Measurements from ENCODE around the gene SH3BP5L.
A peak's percentile ranks its signal among the peaks of the same experiment; 100 is the strongest.

SH3BP5L gene

DNA sequence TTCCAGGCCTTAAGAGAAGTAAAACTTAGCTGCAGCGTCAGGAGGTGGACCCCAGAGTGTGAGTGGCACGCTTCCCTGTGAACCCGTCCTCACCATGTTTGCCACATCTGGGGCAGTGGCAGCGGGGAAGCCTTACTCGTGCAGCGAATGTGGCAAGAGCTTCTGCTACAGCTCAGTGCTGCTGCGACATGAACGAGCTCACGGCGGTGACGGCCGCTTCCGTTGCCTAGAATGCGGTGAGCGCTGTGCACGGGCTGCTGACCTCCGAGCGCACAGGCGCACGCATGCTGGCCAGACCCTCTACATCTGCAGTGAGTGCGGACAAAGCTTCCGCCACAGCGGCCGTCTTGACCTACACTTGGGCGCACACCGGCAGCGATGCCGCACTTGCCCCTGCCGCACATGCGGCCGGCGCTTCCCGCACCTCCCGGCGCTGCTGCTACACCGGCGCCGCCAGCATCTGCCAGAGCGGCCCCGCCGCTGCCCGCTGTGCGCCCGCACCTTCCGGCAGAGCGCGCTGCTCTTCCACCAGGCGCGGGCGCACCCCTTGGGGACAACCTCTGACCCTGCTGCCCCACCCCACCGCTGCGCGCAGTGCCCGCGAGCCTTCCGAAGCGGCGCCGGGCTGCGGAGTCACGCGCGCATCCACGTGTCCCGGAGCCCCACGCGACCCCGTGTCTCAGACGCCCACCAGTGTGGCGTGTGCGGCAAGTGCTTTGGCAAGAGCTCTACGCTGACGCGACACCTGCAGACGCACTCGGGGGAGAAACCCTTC lies 21.7 kb upstream of the SH3BP5L start:
- Histone ChIP-seq H3K4me3 (no peak overlapping the region), H3K4me1 (no peaks in the 10 kb centered on the region), H3K9me3 (no peaks in the 10 kb centered on the region), H3K36me3 (replicated peaks) (peaks cover 61% of the 10 kb centered on the region), H3K27me3 (ENCODE audit: low read depth) (no peaks in the 10 kb centered on the region)
- in situ Hi-C loops (cut with MboI; ENCODE audit: low sequenced_read_pairs) = no loop called here
- DNase-seq (ENCODE audit: low spot score in 2 of 2) = no peak

DNA sequence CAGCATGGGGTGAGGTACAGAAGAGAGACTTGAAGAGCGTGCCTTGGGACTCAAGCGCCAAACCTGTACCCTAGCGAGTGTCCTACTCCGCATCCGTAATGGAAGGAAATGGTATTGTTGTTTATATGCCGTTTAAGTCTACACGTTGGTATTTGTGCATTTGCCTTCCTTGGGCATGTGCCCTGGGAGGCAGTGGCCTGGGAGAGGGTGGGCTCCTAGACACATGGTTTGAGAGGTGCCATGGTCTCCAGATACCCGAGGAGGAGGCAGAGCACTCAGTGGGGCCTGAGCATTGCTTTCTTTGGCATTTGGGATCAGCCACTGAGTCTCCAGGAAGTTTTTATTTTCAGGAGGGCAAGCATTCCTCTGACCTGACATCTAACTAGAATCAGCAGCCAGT lies 18.8 kb upstream of the SH3BP5L start:
- no peak for DNase-seq (ENCODE audit: low spot score in 2 of 2)
- no peak overlapping the region for H3K4me3 ChIP-seq
- in situ Hi-C loops (cut with MboI; ENCODE audit: low sequenced_read_pairs) = no loop called here
- peaks cover 42% of the 10 kb centered on the region for H3K36me3 ChIP-seq (replicated peaks)
- no peaks in the 10 kb centered on the region for H3K27me3 ChIP-seq (ENCODE audit: low read depth)
- H3K4me1 ChIP-seq = no peaks in the 10 kb centered on the region
- H3K9me3 ChIP-seq = no peaks in the 10 kb centered on the region

DNA sequence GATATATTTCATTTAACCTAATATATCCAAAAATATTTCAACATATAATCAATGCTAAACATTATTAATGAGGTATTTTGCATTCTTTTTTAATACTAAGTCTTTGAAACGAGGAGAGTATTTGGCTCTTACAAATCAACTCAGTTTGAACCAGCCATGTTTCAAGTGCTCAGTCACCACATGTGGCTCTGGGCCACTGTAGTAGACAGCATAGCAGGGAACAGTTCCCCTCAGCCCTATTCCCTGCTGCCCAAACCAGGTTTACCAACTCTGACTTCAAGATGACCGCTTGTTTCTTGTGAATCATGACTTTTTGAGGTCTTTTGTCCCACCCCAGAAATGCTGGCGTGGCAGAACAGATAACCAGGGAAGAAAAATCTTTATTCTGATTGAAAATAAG lies 18.0 kb upstream of the SH3BP5L start:
- no peaks in the 10 kb centered on the region for H3K27me3 ChIP-seq (ENCODE audit: low read depth)
- DNase-seq (ENCODE audit: low spot score in 2 of 2) = no peak
- H3K4me1 ChIP-seq = no peaks in the 10 kb centered on the region
- in situ Hi-C loops (cut with MboI; ENCODE audit: low sequenced_read_pairs) = no loop called here
- H3K9me3 ChIP-seq = no peaks in the 10 kb centered on the region
- no peak overlapping the region for H3K4me3 ChIP-seq
- peaks cover 33% of the 10 kb centered on the region for H3K36me3 ChIP-seq (replicated peaks)

DNA sequence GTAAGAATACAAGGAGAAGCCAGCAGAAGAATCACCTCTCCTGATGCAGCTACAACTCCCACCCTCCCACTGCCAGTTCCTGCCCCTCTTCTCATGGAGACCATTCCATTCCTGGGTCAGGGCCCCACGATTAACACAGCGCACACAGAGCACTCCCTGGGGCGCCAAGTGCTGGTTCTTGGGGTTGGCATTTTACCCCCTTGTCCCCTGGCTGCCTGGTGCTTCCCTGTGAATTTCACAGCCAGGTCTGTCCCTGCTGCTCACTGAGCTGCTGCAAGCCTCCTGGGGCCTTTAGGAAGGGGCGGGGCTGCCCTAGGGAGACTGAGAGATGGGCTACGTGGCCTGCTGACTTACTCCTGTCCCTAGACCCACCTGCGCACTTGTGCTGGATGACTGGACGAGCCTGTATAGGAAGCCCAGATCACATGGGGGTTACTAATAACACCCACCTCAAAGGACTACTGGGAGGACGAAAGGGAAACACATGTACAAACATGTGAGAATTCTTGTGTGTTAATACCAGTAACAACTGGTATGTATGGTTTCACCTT lies 17.1 kb upstream of the SH3BP5L start:
- H3K4me1 ChIP-seq = no peaks in the 10 kb centered on the region
- in situ Hi-C loops (cut with MboI; ENCODE audit: low sequenced_read_pairs) = no loop called here

DNA sequence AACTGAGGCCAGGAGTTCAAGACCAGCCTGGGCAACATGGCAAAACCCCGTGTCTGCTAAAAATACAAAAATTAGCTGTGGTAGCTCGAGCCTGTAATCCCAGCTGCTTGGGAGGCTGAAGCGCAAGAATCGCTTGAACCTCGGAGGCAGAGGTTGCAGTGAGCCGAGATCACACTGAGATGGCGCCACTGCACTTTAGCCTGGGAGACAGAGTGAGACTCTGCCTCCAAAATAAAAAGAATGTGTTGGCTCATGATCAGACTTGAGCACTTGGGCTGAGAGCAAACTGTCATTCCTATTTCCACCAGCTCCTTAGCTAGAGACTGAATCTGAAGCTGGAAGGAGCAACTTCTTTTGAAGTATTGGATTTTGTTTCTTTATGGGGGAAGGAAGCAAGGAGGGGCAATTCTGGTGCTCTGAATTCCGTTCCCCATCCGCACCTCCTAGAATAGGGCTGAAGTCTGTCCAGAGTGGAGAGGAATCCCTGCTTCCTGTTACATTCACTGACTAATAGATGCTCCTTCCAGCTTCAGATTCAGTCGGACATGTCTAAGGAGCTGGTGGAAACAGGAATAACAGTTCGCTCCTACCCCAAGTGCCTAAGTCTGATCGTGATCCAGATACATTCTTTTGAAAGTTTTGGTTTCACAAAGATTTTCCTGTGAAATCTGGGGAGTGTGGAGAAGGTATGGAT lies 16.1 kb upstream of the SH3BP5L start:
- Histone ChIP-seq H3K36me3 (replicated peaks) (peaks cover 20% of the 10 kb centered on the region), H3K27me3 (ENCODE audit: low read depth) (no peaks in the 10 kb centered on the region), H3K4me3 (no peak overlapping the region), H3K4me1 (no peaks in the 10 kb centered on the region), H3K9me3 (no peaks in the 10 kb centered on the region)
- in situ Hi-C loops (cut with MboI; ENCODE audit: low sequenced_read_pairs) = no loop called here
- peak; percentile 24 to 62 for DNase-seq (ENCODE audit: low spot score in 2 of 2)

More for the DNA sequence above, 17.1 kb upstream of the SH3BP5L start:
- H3K9me3 ChIP-seq = no peaks in the 10 kb centered on the region
- DNase-seq (ENCODE audit: low spot score in 2 of 2) = no peak
- H3K27me3 ChIP-seq (ENCODE audit: low read depth) = no peaks in the 10 kb centered on the region
- no peak overlapping the region for H3K4me3 ChIP-seq
- peaks cover 25% of the 10 kb centered on the region for H3K36me3 ChIP-seq (replicated peaks)

DNA sequence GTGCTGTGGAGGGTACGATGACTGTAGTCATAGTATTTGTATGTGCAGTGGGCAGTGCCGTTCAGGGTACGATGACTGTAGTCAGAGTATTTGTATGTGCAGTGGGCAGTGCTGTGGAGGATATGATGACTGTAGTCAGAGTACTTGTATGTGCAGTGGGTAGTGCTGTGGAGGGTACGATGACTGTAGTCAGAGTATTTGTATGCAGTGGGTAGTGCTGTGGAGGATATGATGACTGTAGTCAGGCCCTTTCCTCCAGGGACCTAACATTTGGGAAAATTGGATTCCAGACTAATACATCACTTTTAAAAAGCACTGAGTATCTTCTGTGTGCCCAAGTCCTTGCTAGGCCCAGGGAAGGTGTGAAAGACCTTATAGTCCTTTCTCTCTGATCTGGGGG lies 15.2 kb upstream of the SH3BP5L start:
- no peaks in the 10 kb centered on the region for H3K4me1 ChIP-seq
- no peaks in the 10 kb centered on the region for H3K27me3 ChIP-seq (ENCODE audit: low read depth)
- in situ Hi-C loops (cut with MboI; ENCODE audit: low sequenced_read_pairs) = no loop called here
- no peak for DNase-seq (ENCODE audit: low spot score in 2 of 2)
- H3K4me3 ChIP-seq = no peak overlapping the region
- H3K36me3 ChIP-seq (replicated peaks) = peaks cover 12% of the 10 kb centered on the region
- no peaks in the 10 kb centered on the region for H3K9me3 ChIP-seq

DNA sequence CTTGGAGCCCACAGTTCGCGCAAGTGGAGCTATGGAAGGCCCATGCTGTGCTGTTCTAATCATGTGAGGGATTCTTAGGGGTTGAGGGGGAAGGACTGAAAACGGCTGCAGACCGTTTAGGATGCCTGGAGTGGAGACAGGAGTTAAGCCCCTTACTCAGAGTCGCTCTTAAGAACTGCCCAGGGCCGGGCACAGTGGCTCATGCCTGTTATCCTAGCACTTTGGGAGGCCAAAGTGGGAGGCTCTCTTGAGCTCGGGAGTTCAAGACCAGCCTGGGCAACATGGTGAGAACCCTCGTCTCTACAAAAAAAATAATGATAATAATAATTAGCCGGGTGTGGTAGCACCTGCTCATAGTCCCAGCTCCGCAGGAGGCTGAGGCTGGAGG lies 13.4 kb upstream of the SH3BP5L start:
- H3K4me1 ChIP-seq = no peaks in the 10 kb centered on the region
- peaks cover 7% of the 10 kb centered on the region; the same call in 1 of the 2 replicates for H3K36me3 ChIP-seq (replicated peaks)
- 0 out of 2 replicates have a peak, but pooled peaks cover 3% of the 10 kb centered on the region for H3K27me3 ChIP-seq (ENCODE audit: low read depth)
- in situ Hi-C loops (cut with MboI; ENCODE audit: low sequenced_read_pairs) = no loop called here
- peak overlapping the region; percentile 68 for H3K4me3 ChIP-seq
- H3K9me3 ChIP-seq = no peaks in the 10 kb centered on the region
- DNase-seq (ENCODE audit: low spot score in 2 of 2) = no peak

DNA sequence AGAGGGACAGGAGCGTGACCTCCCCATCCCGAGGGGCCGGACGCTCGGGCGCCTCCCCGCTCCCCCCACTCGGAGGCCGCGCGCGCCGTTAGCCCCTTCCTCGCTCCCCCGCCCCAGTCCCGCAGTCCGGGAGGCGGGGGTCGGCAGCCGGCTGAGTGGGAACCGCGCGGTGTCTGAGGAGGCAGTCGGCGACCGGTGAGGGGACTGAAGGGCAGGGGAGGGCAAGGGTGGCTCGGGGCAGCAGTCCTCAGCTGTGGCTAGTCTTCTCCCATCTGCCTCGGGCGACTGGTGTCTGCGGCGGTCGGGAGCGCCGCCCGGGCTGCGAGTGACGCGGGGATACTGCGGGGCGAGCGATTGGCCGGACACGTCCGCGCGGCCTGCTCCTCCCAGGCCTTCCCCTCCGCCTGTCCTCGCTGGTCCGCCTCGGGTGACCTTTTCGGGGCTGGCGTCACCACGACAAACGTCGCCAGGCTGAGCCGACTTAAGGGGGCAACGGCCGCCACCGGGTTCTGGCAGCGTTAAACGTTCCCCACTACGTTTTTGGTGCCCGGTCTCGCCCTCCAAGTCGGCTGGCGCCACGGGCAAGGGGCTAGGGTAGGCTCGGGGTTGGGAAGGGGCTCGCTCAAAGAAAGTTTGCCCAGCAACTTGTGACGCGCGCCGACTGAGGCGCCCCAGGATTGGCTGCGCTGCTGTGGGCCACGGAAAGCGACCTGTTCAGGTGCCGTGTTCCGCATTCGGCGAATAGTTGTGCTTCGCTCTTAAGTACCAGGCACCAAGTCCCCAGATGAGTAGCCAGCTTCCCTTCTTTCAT lies 12.8 kb upstream of the SH3BP5L start:
- Histone ChIP-seq H3K9me3 (no peaks in the 10 kb centered on the region), H3K27me3 (ENCODE audit: low read depth) (peaks cover 8% of the 10 kb centered on the region; the same call in 1 of the 2 replicates), H3K36me3 (replicated peaks) (peaks cover 7% of the 10 kb centered on the region; the same call in 1 of the 2 replicates), H3K4me1 (no peaks in the 10 kb centered on the region), H3K4me3 (peak overlapping the region; percentile 68)
- in situ Hi-C loops (cut with MboI; ENCODE audit: low sequenced_read_pairs) = no loop called here
- peak; percentile 72 to 88 for DNase-seq (ENCODE audit: low spot score in 2 of 2)

DNA sequence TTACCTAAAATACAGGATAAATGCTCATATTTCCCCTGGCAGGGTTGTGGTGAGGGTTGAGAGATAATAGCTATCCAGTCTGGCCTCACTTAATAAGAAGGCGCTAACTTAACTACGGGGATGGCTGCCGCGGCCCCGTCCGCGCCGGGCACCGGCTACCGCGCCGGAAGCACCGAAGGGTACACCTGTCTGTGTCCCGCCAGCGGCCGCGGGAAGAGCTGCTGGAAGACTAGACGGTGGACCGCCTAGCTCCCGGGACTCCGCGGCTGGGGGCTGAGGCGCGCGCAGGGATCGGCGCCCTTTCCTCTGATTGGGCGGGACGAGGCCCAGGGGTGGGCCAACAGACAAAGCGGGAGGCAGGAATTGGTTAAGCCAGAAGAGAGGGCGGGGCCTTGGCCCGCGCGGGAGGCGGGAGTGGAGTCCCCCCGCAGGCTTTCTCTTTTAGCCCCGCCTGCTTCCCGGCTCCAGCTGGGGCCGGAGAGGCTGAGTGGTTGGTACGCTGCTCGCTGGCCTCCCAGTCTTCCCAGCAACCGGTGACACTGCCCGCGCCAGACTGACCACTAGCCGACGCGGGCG lies 12.2 kb upstream of the SH3BP5L start, which contains the start of gene ZNF672:
ZNF672 (plus strand) TSS at position 444 of the 576 bp plus-strand sequence. CDS start 9,051 bp downstream, outside the sequence.
- no peaks in the 10 kb centered on the region for H3K9me3 ChIP-seq
- peak; percentile 96 to 98 for DNase-seq (ENCODE audit: low spot score in 2 of 2)
- in situ Hi-C loops (cut with MboI; ENCODE audit: low sequenced_read_pairs) = no loop called here
- H3K27me3 ChIP-seq (ENCODE audit: low read depth) = peaks cover 9% of the 10 kb centered on the region; the same call in 1 of the 2 replicates
- no peaks in the 10 kb centered on the region for H3K4me1 ChIP-seq
- peak within 1 kb of the TSS; percentile 68 for H3K4me3 ChIP-seq
- H3K36me3 ChIP-seq (replicated peaks) = peaks cover 7% of the 10 kb centered on the region; the same call in 1 of the 2 replicates

DNA sequence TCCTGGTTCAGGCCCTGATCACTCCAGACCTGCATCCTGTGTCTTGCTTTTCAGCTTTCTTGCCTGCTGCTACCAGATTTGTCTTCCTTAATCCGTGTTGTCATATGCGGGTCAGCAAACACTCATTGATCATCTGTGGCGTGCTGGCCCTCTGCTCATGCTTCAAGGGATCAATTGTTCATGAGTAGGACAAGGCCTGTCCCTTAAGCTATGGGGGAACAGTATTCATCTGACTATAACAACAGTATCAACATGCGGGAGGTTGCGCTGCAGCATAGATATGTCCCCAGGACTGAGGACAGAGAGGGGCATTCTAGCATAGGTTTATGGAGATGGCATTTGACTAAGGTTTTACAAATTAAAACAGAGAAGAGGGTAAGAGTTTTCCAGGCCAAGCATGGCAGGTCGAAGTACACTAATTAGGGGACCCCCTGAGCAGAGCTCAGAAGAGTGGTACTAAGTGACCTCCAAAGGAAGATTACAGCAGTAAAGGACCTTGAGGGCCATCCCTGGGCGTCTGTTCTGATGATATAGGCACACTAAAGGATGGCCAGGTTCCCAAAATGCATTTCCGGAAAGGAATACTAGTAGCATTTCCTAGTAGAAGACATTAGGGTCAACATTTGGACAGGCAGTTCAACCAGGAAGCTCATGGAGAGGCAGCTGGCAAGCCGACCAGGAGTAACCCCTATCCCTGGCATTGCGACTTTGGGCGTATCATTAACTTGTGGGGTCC lies 11.5 kb upstream of the SH3BP5L start:
- Histone ChIP-seq H3K9me3 (no peaks in the 10 kb centered on the region), H3K4me1 (no peaks in the 10 kb centered on the region), H3K36me3 (replicated peaks) (peaks cover 2% of the 10 kb centered on the region; the same call in 1 of the 2 replicates), H3K27me3 (ENCODE audit: low read depth) (peaks cover 9% of the 10 kb centered on the region; the same call in 1 of the 2 replicates), H3K4me3 (peak overlapping the region; percentile 68)
- in situ Hi-C loops (cut with MboI; ENCODE audit: low sequenced_read_pairs) = no loop called here
- DNase-seq (ENCODE audit: low spot score in 2 of 2) = no peak

DNA sequence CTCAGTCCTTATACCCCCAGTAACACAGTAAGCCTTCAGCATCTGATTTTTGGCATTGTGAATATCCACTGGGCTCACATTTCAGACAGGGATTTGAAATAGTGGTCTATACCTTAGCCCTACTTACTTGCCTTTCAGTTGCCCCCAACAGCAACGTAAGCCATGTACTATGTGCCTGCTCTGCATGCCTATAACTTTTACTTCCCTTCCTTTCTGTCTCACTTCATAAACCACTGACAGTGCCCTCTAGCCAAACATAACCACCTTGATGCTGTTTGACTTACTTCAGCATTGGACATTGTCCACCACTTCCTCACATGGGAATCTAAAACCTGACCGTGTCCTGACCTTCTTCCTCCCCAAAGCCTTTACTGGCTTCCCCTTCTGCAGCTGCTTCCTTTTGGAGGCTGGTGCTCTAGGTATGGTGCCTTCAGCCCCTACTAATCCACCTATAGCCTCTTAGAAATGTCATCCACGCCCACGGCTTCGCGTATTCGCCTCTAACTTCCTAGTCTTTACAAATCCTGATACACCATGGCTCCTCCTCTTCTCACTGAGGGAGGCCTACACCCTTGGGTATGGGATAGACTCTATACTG lies 8.7 kb upstream of the SH3BP5L start:
- Histone ChIP-seq H3K4me3 (no peak overlapping the region), H3K4me1 (no peaks in the 10 kb centered on the region), H3K36me3 (replicated peaks) (no peaks in the 10 kb centered on the region), H3K9me3 (no peaks in the 10 kb centered on the region), H3K27me3 (ENCODE audit: low read depth) (peaks cover 9% of the 10 kb centered on the region; the same call in 1 of the 2 replicates)
- in situ Hi-C loops (cut with MboI; ENCODE audit: low sequenced_read_pairs) = no loop called here
- DNase-seq (ENCODE audit: low spot score in 2 of 2) = no peak

DNA sequence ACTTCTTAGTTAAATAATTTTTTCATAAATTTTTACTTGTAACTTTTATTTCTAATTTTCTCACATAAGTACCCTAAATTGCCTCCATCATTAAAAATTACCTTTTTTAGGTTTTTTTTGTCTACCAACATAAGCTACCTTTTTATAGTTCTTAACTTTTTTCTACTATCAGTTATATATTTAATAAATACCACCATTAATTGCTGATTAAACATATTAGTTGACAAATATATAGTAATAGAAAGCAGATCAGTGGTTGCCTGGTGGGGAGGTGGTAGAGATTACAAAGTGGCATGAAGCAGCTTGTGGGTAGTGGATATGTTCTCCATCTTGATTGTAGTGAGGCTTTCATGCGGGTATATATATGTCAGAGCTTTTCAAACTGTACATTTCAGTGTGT lies 6.1 kb upstream of the SH3BP5L start:
- no peak for DNase-seq (ENCODE audit: low spot score in 2 of 2)
- Histone ChIP-seq H3K4me1 (peaks cover 3% of the 10 kb centered on the region), H3K9me3 (no peaks in the 10 kb centered on the region), H3K27me3 (ENCODE audit: low read depth) (peaks cover 9% of the 10 kb centered on the region; the same call in 1 of the 2 replicates), H3K4me3 (no peak overlapping the region), H3K36me3 (replicated peaks) (no peaks in the 10 kb centered on the region)
- in situ Hi-C loops (cut with MboI; ENCODE audit: low sequenced_read_pairs) = no loop called here
